Measurements from ENCODE around the gene ULBP1. TPM values are rescaled to one million over a fixed set of nuclear protein-coding genes. Genes with fewer than 3 reads are reported as not detected.

The ULBP1 gene
- total RNA-seq, 1 experiment from 2014 or later: 3.1 TPM

- ChIA-PET CTCF (no interaction called here), POLR2A (no interaction called here)
- BruUV-seq (replicated peaks): no TSS peak
- no peaks in the 10 kb centered on the region for H3K9me3 ChIP-seq (ENCODE audit: control insufficient read depth, insufficient read depth, low read depth, low read length)
- intact Hi-C loops (cut with micrococcal nuclease; ENCODE audit: unreplicated experiment) (no loop called here), in situ Hi-C loops (cut with HindIII; ENCODE audit: low pct_unique_long_range_greater_than_20kb, low sequenced_read_pairs) (no loop called here)
- DNase-seq (ENCODE audit: low read depth, low spot score) (no peak), ATAC-seq (no peak)
- no peak overlapping the region for H3K27ac ChIP-seq (ENCODE audit: low read length)
- H3K4me3 ChIP-seq (ENCODE audit: low read depth in 2 of 2, low read length in 2 of 2): no peak overlapping the region
- peaks cover 4% of the 10 kb centered on the region; the same call in 1 of the 2 replicates for H3K4me1 ChIP-seq (ENCODE audit: control insufficient read depth, insufficient read depth, low read length)
- H3K36me3 ChIP-seq (ENCODE audit: control insufficient read depth, insufficient read depth, low read length): no peaks in the 10 kb centered on the region
- no peak for TF ChIP-seq TCF7L2 (IDR thresholded peaks at IDR 0.05; ENCODE audit: low read depth, low read length)
- H3K27me3 ChIP-seq (ENCODE audit: control insufficient read depth, insufficient read depth, low read length): peaks cover 66% of the 10 kb centered on the region
Measured at GRCh38 chr6:149987602-149988107, 23.9 kb downstream of the ULBP1 start.

GRCh38 chr6:149988550-149989346 is 25.0 kb downstream of the ULBP1 start:
- BruUV-seq (replicated peaks): no TSS peak
- no peak overlapping the region for H3K4me3 ChIP-seq (ENCODE audit: low read depth in 2 of 2, low read length in 2 of 2)
- intact Hi-C loops (cut with micrococcal nuclease; ENCODE audit: unreplicated experiment): no loop called here
- ChIA-PET POLR2A (no interaction called here), CTCF (no interaction called here)
- H3K36me3 ChIP-seq (ENCODE audit: control insufficient read depth, insufficient read depth, low read length): no peaks in the 10 kb centered on the region
- no peak for ATAC-seq
- H3K27me3 ChIP-seq (ENCODE audit: control insufficient read depth, insufficient read depth, low read length): peaks cover 63% of the 10 kb centered on the region
- peaks cover 4% of the 10 kb centered on the region; the same call in 1 of the 2 replicates for H3K4me1 ChIP-seq (ENCODE audit: control insufficient read depth, insufficient read depth, low read length)
- no peak for TF ChIP-seq POLR2AphosphoS5 (IDR thresholded peaks at IDR 0.05; ENCODE audit: low read depth, low read length)
- TF ChIP-seq REST (IDR thresholded peaks at IDR 0.05; ENCODE audit: insufficient read depth in 1 of 2, low read depth in 2 of 2, low read length in 1 of 2): no peak
- no peak for TF ChIP-seq TCF7L2 (IDR thresholded peaks at IDR 0.05; ENCODE audit: low read depth, low read length)
- TF ChIP-seq SIN3A (IDR thresholded peaks at IDR 0.05; ENCODE audit: borderline replicate concordance, insufficient read depth, low read depth, low read length): no peak
- no peak for TF ChIP-seq CTCF (IDR thresholded peaks at IDR 0.05)
- in situ Hi-C loops (cut with HindIII; ENCODE audit: low pct_unique_long_range_greater_than_20kb, low sequenced_read_pairs): no loop called here
- no peak overlapping the region for H3K27ac ChIP-seq (ENCODE audit: low read length)
- no peak for DNase-seq (ENCODE audit: low read depth, low spot score)
- no peaks in the 10 kb centered on the region for H3K9me3 ChIP-seq (ENCODE audit: control insufficient read depth, insufficient read depth, low read depth, low read length)

GRCh38 chr6:149990212-149990660 is 26.5 kb downstream of the ULBP1 start:
- Histone ChIP-seq H3K4me3 (ENCODE audit: low read depth in 2 of 2, low read length in 2 of 2) (peak overlapping the region; percentile 36 to 52), H3K9me3 (ENCODE audit: control insufficient read depth, insufficient read depth, low read depth, low read length) (no peaks in the 10 kb centered on the region), H3K27me3 (ENCODE audit: control insufficient read depth, insufficient read depth, low read length) (peaks cover 60% of the 10 kb centered on the region), H3K4me1 (ENCODE audit: control insufficient read depth, insufficient read depth, low read length) (peaks cover 4% of the 10 kb centered on the region; the same call in 1 of the 2 replicates), H3K27ac (ENCODE audit: low read length) (no peak overlapping the region), H3K36me3 (ENCODE audit: control insufficient read depth, insufficient read depth, low read length) (no peaks in the 10 kb centered on the region)
- TF ChIP-seq CTCF (IDR thresholded peaks at IDR 0.05) (no peak), REST (IDR thresholded peaks at IDR 0.05; ENCODE audit: insufficient read depth in 1 of 2, low read depth in 2 of 2, low read length in 1 of 2) (no peak), SIN3A (IDR thresholded peaks at IDR 0.05; ENCODE audit: borderline replicate concordance, insufficient read depth, low read depth, low read length) (no peak), POLR2AphosphoS5 (IDR thresholded peaks at IDR 0.05; ENCODE audit: low read depth, low read length) (no peak)
- ChIA-PET POLR2A (no interaction called here), CTCF (interaction anchor here (0.6 kb wide), 1 partner anchor 717 kb away, joined by 3 read pairs; no protein-coding TSS in a partner anchor)
- peak; percentile 42 for ATAC-seq
- in situ Hi-C loops (cut with HindIII; ENCODE audit: low pct_unique_long_range_greater_than_20kb, low sequenced_read_pairs) (no loop called here), intact Hi-C loops (cut with micrococcal nuclease; ENCODE audit: unreplicated experiment) (no loop called here)
- DNase-seq (ENCODE audit: low read depth, low spot score): no peak
- BruUV-seq (replicated peaks): no TSS peak
